ENCODE data around the gene CSMD2.

DNA sequence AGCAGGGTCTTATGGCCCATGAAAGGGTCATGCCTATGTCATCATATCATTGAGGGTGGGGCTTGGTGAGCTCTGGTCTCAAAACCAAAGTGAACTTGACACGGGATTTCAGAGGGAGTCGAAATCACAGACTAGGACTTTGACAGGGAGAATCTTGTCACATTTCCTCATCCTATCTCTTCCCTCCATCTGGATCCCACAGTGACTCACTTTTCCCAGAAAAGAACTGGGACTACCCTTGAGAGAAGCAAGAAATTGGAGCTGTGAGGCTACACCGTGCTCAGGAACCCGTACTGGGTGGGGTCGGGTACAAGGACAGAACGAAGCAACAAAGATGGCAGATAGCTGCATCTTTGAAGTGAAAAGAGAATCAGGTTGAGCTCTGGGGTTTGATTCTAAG, 623.1 kb downstream of the CSMD2 start:
- TF ChIP-seq, protein P1, sequence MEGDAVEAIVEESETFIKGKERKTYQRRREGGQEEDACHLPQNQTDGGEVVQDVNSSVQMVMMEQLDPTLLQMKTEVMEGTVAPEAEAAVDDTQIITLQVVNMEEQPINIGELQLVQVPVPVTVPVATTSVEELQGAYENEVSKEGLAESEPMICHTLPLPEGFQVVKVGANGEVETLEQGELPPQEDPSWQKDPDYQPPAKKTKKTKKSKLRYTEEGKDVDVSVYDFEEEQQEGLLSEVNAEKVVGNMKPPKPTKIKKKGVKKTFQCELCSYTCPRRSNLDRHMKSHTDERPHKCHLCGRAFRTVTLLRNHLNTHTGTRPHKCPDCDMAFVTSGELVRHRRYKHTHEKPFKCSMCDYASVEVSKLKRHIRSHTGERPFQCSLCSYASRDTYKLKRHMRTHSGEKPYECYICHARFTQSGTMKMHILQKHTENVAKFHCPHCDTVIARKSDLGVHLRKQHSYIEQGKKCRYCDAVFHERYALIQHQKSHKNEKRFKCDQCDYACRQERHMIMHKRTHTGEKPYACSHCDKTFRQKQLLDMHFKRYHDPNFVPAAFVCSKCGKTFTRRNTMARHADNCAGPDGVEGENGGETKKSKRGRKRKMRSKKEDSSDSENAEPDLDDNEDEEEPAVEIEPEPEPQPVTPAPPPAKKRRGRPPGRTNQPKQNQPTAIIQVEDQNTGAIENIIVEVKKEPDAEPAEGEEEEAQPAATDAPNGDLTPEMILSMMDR (conservative IDR thresholded peaks at IDR 0.05; ENCODE audit: low read depth in 2 of 2): no peak
- TF ChIP-seq EZH2 (IDR thresholded peaks at IDR 0.05; ENCODE audit: low read depth, unreplicated experiment) (no peak), CREB1 (CRISPR knock-in tag; IDR thresholded peaks at IDR 0.05; ENCODE audit: low read depth) (no peak), STAT1 (IDR thresholded peaks at IDR 0.05; ENCODE audit: unreplicated experiment) (no peak), EZH2phosphoT487 (IDR thresholded peaks at IDR 0.05; ENCODE audit: unreplicated experiment) (no peak), ZNF114 (CRISPR knock-in tag; IDR thresholded peaks at IDR 0.05) (no peak)
